ENCODE data around the gene NEK5.

GRCh38 chr13:52147225-52147624, 18.4 kb upstream of the NEK5 start:
- TF ChIP-seq CTCF (IDR thresholded peaks at IDR 0.05) (no peak), POLR2A (IDR thresholded peaks at IDR 0.05) (no peak)
